ENCODE measurements around the gene LRRC4. TPM values are rescaled to one million over a fixed set of nuclear protein-coding genes. Genes with fewer than 3 reads are reported as not detected.

Gene LRRC4, protein sequence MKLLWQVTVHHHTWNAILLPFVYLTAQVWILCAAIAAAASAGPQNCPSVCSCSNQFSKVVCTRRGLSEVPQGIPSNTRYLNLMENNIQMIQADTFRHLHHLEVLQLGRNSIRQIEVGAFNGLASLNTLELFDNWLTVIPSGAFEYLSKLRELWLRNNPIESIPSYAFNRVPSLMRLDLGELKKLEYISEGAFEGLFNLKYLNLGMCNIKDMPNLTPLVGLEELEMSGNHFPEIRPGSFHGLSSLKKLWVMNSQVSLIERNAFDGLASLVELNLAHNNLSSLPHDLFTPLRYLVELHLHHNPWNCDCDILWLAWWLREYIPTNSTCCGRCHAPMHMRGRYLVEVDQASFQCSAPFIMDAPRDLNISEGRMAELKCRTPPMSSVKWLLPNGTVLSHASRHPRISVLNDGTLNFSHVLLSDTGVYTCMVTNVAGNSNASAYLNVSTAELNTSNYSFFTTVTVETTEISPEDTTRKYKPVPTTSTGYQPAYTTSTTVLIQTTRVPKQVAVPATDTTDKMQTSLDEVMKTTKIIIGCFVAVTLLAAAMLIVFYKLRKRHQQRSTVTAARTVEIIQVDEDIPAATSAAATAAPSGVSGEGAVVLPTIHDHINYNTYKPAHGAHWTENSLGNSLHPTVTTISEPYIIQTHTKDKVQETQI
- total RNA-seq (2022): not detected in 2 replicates
- Bru-seq, nascent RNA: not detected
- not detected for BruChase-seq, experiment 1, labeled RNA remaining after a 6-hour chase
- percentile 17 among the genes with signal in this experiment for BruChase-seq, experiment 2, labeled RNA remaining after a 2-hour chase
- long read RNA-seq: 0 reads

DNA sequence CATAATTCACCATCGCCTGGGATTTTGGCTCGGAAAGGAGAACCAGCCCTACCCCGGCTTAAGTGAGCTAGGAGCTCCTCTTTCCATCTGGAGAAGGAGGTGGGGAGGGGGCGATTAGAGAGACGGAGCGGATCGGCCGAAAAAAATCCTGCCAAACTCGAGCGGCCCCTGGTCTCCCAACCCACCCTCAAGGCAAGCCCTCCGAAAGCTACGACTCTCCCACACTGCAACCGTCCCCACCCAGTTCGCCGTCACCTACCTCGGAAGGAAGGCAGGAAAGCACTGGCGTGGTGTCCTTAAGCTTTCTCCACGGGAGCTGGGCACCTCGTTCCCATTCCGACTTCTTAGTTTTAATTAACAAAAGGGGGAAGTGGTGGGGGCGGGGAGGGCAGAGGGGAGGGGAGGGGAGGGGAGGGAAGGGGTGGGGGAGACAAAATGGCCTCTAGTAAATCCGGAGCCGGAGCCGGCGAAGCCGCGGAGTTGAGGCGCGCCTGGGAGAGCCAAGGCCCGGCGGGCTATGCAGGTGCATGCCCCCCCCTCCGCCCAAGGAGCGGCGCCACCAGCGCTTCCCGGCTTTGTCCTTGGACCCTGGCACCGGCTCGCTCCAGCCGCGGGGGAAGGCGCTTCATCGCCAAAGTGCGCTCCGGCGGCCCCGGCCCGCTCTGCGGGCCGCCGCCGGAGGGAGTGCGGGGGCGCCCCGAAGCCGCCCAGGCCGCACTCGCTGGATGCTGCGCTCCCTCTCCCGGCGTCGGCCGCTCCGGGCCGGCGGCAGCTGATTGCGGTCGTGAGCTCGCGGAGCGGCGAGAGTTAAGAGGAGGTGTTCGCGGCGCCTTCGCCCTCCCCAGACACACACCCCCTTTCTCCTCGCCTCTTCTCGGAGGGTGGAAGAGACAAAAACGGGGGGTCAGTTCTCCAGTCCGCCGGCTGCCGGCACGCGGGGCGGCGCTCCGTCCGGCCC, at the start of gene LRRC4:
LRRC4 (minus strand) TSS at position 784 of the 958 bp plus-strand sequence. CDS start 797 bp downstream, outside the sequence.
- BruUV-seq (replicated peaks): no TSS peak
- Mint-ChIP-seq H3K9me3 (ENCODE audit: unreplicated experiment) (no peaks in the 10 kb centered on the region), H3K36me3 (ENCODE audit: insufficient read depth, unreplicated experiment) (peaks cover 30% of the 10 kb centered on the region), H3K4me1 (ENCODE audit: insufficient read depth, unreplicated experiment) (peaks cover 8% of the 10 kb centered on the region), H3K4me3 (ENCODE audit: unreplicated experiment) (no peak within 1 kb of the TSS), H3K27ac (ENCODE audit: low read depth, unreplicated experiment) (no peak within 1 kb of the TSS), H3K27me3 (ENCODE audit: insufficient read depth, unreplicated experiment) (no peaks in the 10 kb centered on the region)
- CTCF ChIA-PET: interaction anchor here (1.1 kb wide), 1 partner anchor 105 kb away, joined by 3 read pairs; no protein-coding TSS in a partner anchor
- intact Hi-C loops (cut with micrococcal nuclease): no loop called here
- TF ChIP-seq CTCF (IDR thresholded peaks at IDR 0.05; ENCODE audit: unreplicated experiment): no peak
- no peak for DNase-seq (ENCODE audit: unreplicated experiment)
- POLR2A ChIA-PET: no interaction called here

GRCh38 chr7:128080169-128080568, 48.9 kb upstream of the LRRC4 start:
- no peak for TF ChIP-seq CTCF (IDR thresholded peaks at IDR 0.05; ENCODE audit: unreplicated experiment)
- H3K4me1 Mint-ChIP-seq (ENCODE audit: insufficient read depth, unreplicated experiment): no peaks in the 10 kb centered on the region
- ChIA-PET POLR2A (no interaction called here), CTCF (interaction anchor here (0.5 to 2.7 kb wide), 4 partner anchors 129 to 319 kb away, joined by 3 to 7 read pairs (median 4); no protein-coding TSS in a partner anchor)
- H3K27me3 Mint-ChIP-seq (ENCODE audit: insufficient read depth, unreplicated experiment): no peaks in the 10 kb centered on the region
- no TSS peak for BruUV-seq (replicated peaks)
- no peaks in the 10 kb centered on the region for H3K9me3 Mint-ChIP-seq (ENCODE audit: unreplicated experiment)
- H3K27ac Mint-ChIP-seq (ENCODE audit: low read depth, unreplicated experiment): no peak overlapping the region
- intact Hi-C loops (cut with micrococcal nuclease): no loop called here
- no peak for DNase-seq (ENCODE audit: unreplicated experiment)
- peaks cover 63% of the 10 kb centered on the region for H3K36me3 Mint-ChIP-seq (ENCODE audit: insufficient read depth, unreplicated experiment)
- no peak overlapping the region for H3K4me3 Mint-ChIP-seq (ENCODE audit: unreplicated experiment)

GRCh38 chr7:128078309-128078708, 47.1 kb upstream of the LRRC4 start:
- CTCF ChIA-PET: interaction anchor here (0.5 to 2.7 kb wide), 8 partner anchors 10 to 364 kb away, joined by 3 to 7 read pairs (median 3); no protein-coding TSS in a partner anchor
- no TSS peak for BruUV-seq (replicated peaks)

More at GRCh38 chr7:128078309-128078708, 47.1 kb upstream of the LRRC4 start:
- Mint-ChIP-seq H3K4me1 (ENCODE audit: insufficient read depth, unreplicated experiment) (no peaks in the 10 kb centered on the region), H3K27ac (ENCODE audit: low read depth, unreplicated experiment) (no peak overlapping the region), H3K27me3 (ENCODE audit: insufficient read depth, unreplicated experiment) (no peaks in the 10 kb centered on the region), H3K4me3 (ENCODE audit: unreplicated experiment) (no peak overlapping the region), H3K36me3 (ENCODE audit: insufficient read depth, unreplicated experiment) (peaks cover 56% of the 10 kb centered on the region), H3K9me3 (ENCODE audit: unreplicated experiment) (no peaks in the 10 kb centered on the region)
- no peak for TF ChIP-seq CTCF (IDR thresholded peaks at IDR 0.05; ENCODE audit: unreplicated experiment)
- POLR2A ChIA-PET: interaction anchor here (0.6 kb wide), 1 partner anchor 426 kb away, joined by 3 read pairs; the partner anchor contains the start of gene SND1
- intact Hi-C loops (cut with micrococcal nuclease): no loop called here
- no peak for DNase-seq (ENCODE audit: unreplicated experiment)
